Nephron progenitor cell (in vitro differentiated cells): Measurements from ENCODE around the gene CPLX3.
A peak's percentile ranks its signal among the peaks of the same experiment; 100 is the strongest.

Experiments
- DNase-seq: peaks from one replicate; pipeline ENCODE4 v3.0.0; 2021
- H3K27ac Mint-ChIP-seq: 2 replicates; pipeline ENCODE4 v1.8.0; 2021; ENCODE audit warnings: mild to moderate bottlenecking, moderate library complexity, mixed read lengths
- H3K27me3 Mint-ChIP-seq: 2 replicates; pipeline ENCODE4 v1.8.0; 2021; ENCODE audit warnings: mild to moderate bottlenecking, low read depth, mixed read lengths; ENCODE audit not compliant: poor library complexity
- H3K36me3 Mint-ChIP-seq: 2 replicates; pipeline ENCODE4 v1.8.0; 2021; ENCODE audit warnings: low read depth, mixed read lengths
- H3K4me1 Mint-ChIP-seq: 2 replicates; pipeline ENCODE4 v1.8.0; 2021; ENCODE audit warnings: mixed read lengths
- H3K4me3 Mint-ChIP-seq: 2 replicates; pipeline ENCODE4 v1.8.0; 2021; ENCODE audit warnings: mild to moderate bottlenecking, moderate library complexity, mixed read lengths
- H3K9me3 Mint-ChIP-seq: 2 replicates; pipeline ENCODE4 v1.8.0; 2021; ENCODE audit warnings: mild to moderate bottlenecking, moderate library complexity, mixed read lengths
- CTCF ChIP-seq: fragments of 200-600 bp; sonication (generic); IDR thresholded peaks from 2 replicates; pipeline ENCODE4 v1.5.0; 2021; ENCODE audit warnings: antibody characterized with exemption

Gene CPLX3

GRCh38 chr15:74794970-74795349 is 31.5 kb upstream of the CPLX3 start:
- Mint-ChIP-seq H3K4me1 (peaks cover 30% of the 10 kb centered on the region), H3K9me3 (no peaks in the 10 kb centered on the region), H3K36me3 (no peaks in the 10 kb centered on the region), H3K4me3 (no peak overlapping the region), H3K27me3 (no peaks in the 10 kb centered on the region), H3K27ac (peak overlapping the region; percentile 54)
- DNase-seq: no peak
- no peak for TF ChIP-seq CTCF

GRCh38 chr15:74795966-74796625 is 30.3 kb upstream of the CPLX3 start:
- no peak for DNase-seq
- Mint-ChIP-seq H3K27ac (no peak overlapping the region), H3K4me3 (no peak overlapping the region), H3K27me3 (no peaks in the 10 kb centered on the region), H3K9me3 (no peaks in the 10 kb centered on the region), H3K4me1 (peaks cover 23% of the 10 kb centered on the region), H3K36me3 (no peaks in the 10 kb centered on the region)
- TF ChIP-seq CTCF: no peak

GRCh38 chr15:74798388-74799254 is 27.8 kb upstream of the CPLX3 start:
- no peak for TF ChIP-seq CTCF
- H3K27me3 Mint-ChIP-seq: no peaks in the 10 kb centered on the region
- DNase-seq: no peak
- no peaks in the 10 kb centered on the region for H3K9me3 Mint-ChIP-seq
- H3K27ac Mint-ChIP-seq: no peak overlapping the region
- H3K4me1 Mint-ChIP-seq: no peaks in the 10 kb centered on the region
- H3K36me3 Mint-ChIP-seq: peaks cover 5% of the 10 kb centered on the region
- no peak overlapping the region for H3K4me3 Mint-ChIP-seq

GRCh38 chr15:74799255-74799855 is 27.1 kb upstream of the CPLX3 start:
- no peak overlapping the region for H3K27ac Mint-ChIP-seq

GRCh38 chr15:74799856-74800558 is 26.4 kb upstream of the CPLX3 start:
- H3K9me3 Mint-ChIP-seq: no peaks in the 10 kb centered on the region
- no peak overlapping the region for H3K27ac Mint-ChIP-seq
- no peaks in the 10 kb centered on the region for H3K4me1 Mint-ChIP-seq
- no peak overlapping the region for H3K4me3 Mint-ChIP-seq
- peak; percentile 95 for TF ChIP-seq CTCF
- peak; percentile 80 for DNase-seq
- H3K36me3 Mint-ChIP-seq: peaks cover 16% of the 10 kb centered on the region
- no peaks in the 10 kb centered on the region for H3K27me3 Mint-ChIP-seq

More at GRCh38 chr15:74799255-74799855, 27.1 kb upstream of the CPLX3 start:
- no peak for TF ChIP-seq CTCF
- Mint-ChIP-seq H3K4me3 (no peak overlapping the region), H3K9me3 (no peaks in the 10 kb centered on the region), H3K4me1 (no peaks in the 10 kb centered on the region), H3K36me3 (peaks cover 11% of the 10 kb centered on the region), H3K27me3 (no peaks in the 10 kb centered on the region)
- DNase-seq: no peak
